Measurements from ENCODE around the gene CCDC187.

DNA sequence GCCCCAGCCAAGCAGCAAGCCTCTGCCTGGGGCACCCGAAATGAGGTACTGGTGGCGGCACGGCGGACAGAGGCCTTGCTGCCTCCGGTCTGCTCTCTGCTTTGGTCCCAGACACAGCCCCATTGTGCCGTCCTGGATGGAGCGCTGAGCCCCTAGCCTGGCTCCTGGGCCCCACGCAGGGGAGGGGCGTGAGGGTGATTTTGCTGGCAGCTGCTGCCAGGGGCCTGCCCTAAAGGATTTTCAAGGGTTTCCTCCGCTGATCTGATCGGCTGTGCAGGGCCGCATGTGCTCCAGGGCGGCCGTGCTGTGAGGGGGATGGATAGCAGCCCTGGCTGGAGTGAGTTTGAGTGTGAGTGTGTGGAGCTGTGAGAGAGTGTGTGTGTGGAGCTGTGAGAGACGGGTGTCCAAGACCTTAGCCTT is 24.7 kb upstream of the CCDC187 start:
- TF ChIP-seq, protein P1, sequence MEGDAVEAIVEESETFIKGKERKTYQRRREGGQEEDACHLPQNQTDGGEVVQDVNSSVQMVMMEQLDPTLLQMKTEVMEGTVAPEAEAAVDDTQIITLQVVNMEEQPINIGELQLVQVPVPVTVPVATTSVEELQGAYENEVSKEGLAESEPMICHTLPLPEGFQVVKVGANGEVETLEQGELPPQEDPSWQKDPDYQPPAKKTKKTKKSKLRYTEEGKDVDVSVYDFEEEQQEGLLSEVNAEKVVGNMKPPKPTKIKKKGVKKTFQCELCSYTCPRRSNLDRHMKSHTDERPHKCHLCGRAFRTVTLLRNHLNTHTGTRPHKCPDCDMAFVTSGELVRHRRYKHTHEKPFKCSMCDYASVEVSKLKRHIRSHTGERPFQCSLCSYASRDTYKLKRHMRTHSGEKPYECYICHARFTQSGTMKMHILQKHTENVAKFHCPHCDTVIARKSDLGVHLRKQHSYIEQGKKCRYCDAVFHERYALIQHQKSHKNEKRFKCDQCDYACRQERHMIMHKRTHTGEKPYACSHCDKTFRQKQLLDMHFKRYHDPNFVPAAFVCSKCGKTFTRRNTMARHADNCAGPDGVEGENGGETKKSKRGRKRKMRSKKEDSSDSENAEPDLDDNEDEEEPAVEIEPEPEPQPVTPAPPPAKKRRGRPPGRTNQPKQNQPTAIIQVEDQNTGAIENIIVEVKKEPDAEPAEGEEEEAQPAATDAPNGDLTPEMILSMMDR (IDR thresholded peaks at IDR 0.05): no peak
- no peak for TF ChIP-seq POLR2A (IDR thresholded peaks at IDR 0.05)
